ENCODE measurements around the gene CLCN2.

Gene CLCN2

GRCh38 chr3:184387174-184387714 lies 25.8 kb upstream of the CLCN2 start:
- H3K27me3 Mint-ChIP-seq (ENCODE audit: low read depth, poor library complexity): peaks cover 13% of the 10 kb centered on the region
- no peak overlapping the region for H3K4me3 Mint-ChIP-seq
- H3K9me3 Mint-ChIP-seq: no peaks in the 10 kb centered on the region
- peaks cover 10% of the 10 kb centered on the region for H3K4me1 Mint-ChIP-seq
- no peak for DNase-seq
- no peaks in the 10 kb centered on the region for H3K36me3 Mint-ChIP-seq (ENCODE audit: low read depth)
- TF ChIP-seq CTCF (IDR thresholded peaks at IDR 0.05): no peak
- no peak overlapping the region for H3K27ac Mint-ChIP-seq

DNA sequence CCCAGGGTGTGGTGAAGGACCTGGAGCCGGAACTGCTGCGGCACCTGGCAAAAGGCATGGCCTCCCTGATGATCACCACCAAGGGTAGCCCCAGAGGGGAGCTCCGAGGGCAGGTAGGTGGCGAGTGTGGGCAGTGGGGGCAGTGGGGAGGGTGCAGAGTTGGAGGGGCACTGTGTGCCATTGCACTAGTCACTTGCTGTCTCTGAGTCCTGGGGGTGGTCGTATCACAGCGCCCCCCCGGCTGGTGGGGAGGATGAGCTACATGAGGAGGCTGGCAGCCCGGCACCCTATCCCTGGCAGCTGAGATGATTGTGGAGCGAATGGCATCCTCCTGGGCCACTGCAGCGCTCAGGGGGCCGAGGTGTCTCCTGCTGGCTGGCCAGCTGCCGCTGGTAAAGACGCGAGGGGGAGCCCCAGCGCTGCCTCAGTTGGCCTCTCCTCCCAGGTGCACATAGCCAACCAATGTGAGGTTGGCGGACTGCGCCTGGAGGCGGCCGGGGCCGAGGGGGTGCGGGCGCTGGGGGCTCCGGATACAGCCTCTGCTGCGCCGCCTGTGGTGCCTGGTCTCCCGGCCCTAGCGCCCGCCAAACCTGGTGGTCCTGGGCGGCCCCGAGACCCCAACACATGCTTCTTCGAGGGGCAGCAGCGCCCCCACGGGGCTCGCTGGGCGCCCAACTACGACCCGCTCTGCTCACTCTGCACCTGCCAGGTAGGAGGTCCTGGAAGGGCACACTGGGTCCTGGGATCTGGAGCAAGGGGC lies 24.8 kb upstream of the CLCN2 start:
- H3K9me3 Mint-ChIP-seq: no peaks in the 10 kb centered on the region
- H3K27me3 Mint-ChIP-seq (ENCODE audit: low read depth, poor library complexity): peaks cover 21% of the 10 kb centered on the region
- no peak for DNase-seq
- TF ChIP-seq CTCF (IDR thresholded peaks at IDR 0.05): no peak
- H3K4me1 Mint-ChIP-seq: peaks cover 10% of the 10 kb centered on the region
- no peak overlapping the region for H3K27ac Mint-ChIP-seq
- no peak overlapping the region for H3K4me3 Mint-ChIP-seq
- no peaks in the 10 kb centered on the region for H3K36me3 Mint-ChIP-seq (ENCODE audit: low read depth)

DNA sequence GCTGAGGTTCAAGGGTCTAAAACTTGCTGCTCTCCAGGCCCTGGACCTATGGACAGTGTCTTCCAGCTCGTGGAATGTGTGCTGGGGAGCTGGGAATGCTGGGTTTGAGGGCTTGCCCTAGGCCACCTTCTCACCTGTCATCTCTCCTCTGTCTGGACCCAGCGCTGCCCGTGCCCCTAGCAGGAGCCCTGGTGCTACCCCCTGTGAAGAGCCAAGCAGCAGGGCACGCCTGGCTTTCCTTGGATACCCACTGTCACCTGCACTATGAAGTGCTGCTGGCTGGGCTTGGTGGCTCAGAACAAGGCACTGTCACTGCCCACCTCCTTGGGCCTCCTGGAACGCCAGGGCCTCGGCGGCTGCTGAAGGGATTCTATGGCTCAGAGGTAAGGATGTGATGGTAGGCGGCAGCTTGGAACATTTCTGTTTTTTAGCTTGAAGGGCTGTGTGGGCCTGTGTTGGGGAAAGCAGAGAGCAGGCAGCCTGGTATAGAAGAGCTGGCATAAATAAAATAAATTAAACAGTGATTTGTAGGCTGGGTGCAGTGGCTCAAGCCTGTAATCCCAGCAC lies 23.5 kb upstream of the CLCN2 start:
- Mint-ChIP-seq H3K4me3 (no peak overlapping the region), H3K27me3 (ENCODE audit: low read depth, poor library complexity) (peaks cover 27% of the 10 kb centered on the region), H3K4me1 (peaks cover 10% of the 10 kb centered on the region), H3K27ac (peak overlapping the region; percentile 39), H3K9me3 (no peaks in the 10 kb centered on the region), H3K36me3 (ENCODE audit: low read depth) (no peaks in the 10 kb centered on the region)
- TF ChIP-seq CTCF (IDR thresholded peaks at IDR 0.05): no peak
- DNase-seq: no peak

DNA sequence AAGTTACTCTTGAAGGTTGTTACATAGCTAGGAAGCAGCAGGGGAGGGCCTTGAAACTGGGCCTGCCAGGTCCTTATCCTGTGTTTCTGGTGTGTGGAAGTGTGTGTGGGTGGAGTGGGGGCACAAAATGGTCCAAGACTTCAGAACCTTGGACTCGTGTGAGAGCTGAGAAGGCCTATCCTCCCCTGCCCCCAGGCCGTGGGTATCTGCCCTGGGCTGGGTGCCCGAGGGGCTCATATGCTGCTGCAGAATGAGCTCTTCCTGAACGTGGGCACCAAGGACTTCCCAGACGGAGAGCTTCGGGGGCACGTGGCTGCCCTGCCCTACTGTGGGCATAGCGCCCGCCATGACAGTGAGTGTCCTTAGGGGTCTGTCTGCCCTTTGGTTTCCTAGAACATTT lies 22.9 kb upstream of the CLCN2 start:
- no peak for DNase-seq
- Mint-ChIP-seq H3K27ac (no peak overlapping the region), H3K9me3 (no peaks in the 10 kb centered on the region), H3K27me3 (ENCODE audit: low read depth, poor library complexity) (peaks cover 28% of the 10 kb centered on the region), H3K4me3 (no peak overlapping the region), H3K4me1 (peaks cover 6% of the 10 kb centered on the region), H3K36me3 (ENCODE audit: low read depth) (no peaks in the 10 kb centered on the region)
- no peak for TF ChIP-seq CTCF (IDR thresholded peaks at IDR 0.05)

- no peaks in the 10 kb centered on the region for H3K9me3 Mint-ChIP-seq
- TF ChIP-seq CTCF (IDR thresholded peaks at IDR 0.05): no peak
- peaks cover 38% of the 10 kb centered on the region for H3K27me3 Mint-ChIP-seq (ENCODE audit: low read depth, poor library complexity)
- DNase-seq: no peak
- no peak overlapping the region for H3K4me3 Mint-ChIP-seq
- no peak overlapping the region for H3K27ac Mint-ChIP-seq
- peaks cover 13% of the 10 kb centered on the region for H3K4me1 Mint-ChIP-seq
- no peaks in the 10 kb centered on the region for H3K36me3 Mint-ChIP-seq (ENCODE audit: low read depth)
These were observed 21.8 kb upstream of the CLCN2 start for GRCh38 chr3:184383033-184383740.

Data from nephron progenitor cell (in vitro differentiated cells).